Endometrial microvascular endothelial cells (primary cell): ENCODE measurements around the gene KRT15. TPM values are rescaled to one million over a fixed set of nuclear protein-coding genes. Genes with fewer than 3 reads are reported as not detected.

Source experiments
- in situ Hi-C: cut with HindIII; loops from 2 replicates; pipeline ENCODE4 v1.10.0; 2017; ENCODE audit warnings: low sequenced_read_pairs, low pct_unique_long_range_greater_than_20kb; ENCODE audit errors: inconsistent ontology term
- total RNA-seq: library from RNA; depleted of rRNA; stranded (reverse); fragments of >200 nt; gene quantifications from one replicate; pipeline ENCODE4 v1.2.3, GENCODE V29; 2015; ENCODE audit errors: inconsistent ontology term

The KRT15 gene
- total RNA-seq, 1 donor from 2014 or later = 14.1 TPM

GRCh38 chr17:41466988-41467387 lies 51.7 kb downstream of the KRT15 start, which contains the start of gene KRT32:
Gene KRT32, minus strand, starts transcription at chr17:41467386. Its CDS starts 61 bp downstream, at chr17:41467325.
- in situ Hi-C loops = no loop called here

- in situ Hi-C loops = no loop called here
These were observed 54.0 kb downstream of the KRT15 start for GRCh38 chr17:41464682-41465081.

- in situ Hi-C loops = no loop called here
These were observed 54.5 kb downstream of the KRT15 start for GRCh38 chr17:41464173-41464572.

GRCh38 chr17:41463746-41464145 lies 54.9 kb downstream of the KRT15 start:
- in situ Hi-C loops = no loop called here

Other genes with a start within 250 kb of the KRT15 start
- not detected for gene KRTAP9-7, start 243.2 kb downstream of the KRT15 start, total RNA-seq
- not detected for gene KRTAP29-1, start 216.0 kb downstream of the KRT15 start, total RNA-seq
- gene KRTAP16-1, start 209.6 kb downstream of the KRT15 start, total RNA-seq = not detected
- not detected for gene KRTAP17-1, start 203.2 kb downstream of the KRT15 start, total RNA-seq
- not detected for gene KRT33A, start 168.1 kb downstream of the KRT15 start, total RNA-seq
- gene KRT33B, start 149.1 kb downstream of the KRT15 start, total RNA-seq = not detected
- not detected for gene KRT34, start 136.6 kb downstream of the KRT15 start, total RNA-seq
- not detected for gene KRT31, start 121.3 kb downstream of the KRT15 start, total RNA-seq
- not detected for gene KRT37, start 94.3 kb downstream of the KRT15 start, total RNA-seq
- gene KRT38, start 77.9 kb downstream of the KRT15 start, total RNA-seq = not detected
- not detected for gene KRT32, start 51.5 kb downstream of the KRT15 start, total RNA-seq
- not detected for gene KRT35, start 37.7 kb downstream of the KRT15 start, total RNA-seq
- gene KRT36, start 29.0 kb downstream of the KRT15 start, total RNA-seq = not detected
- not detected for gene KRT13, start 13.3 kb downstream of the KRT15 start, total RNA-seq
- 101 TPM for gene KRT19, start 9.4 kb upstream of the KRT15 start, total RNA-seq
- not detected for gene KRT9, start 53.2 kb upstream of the KRT15 start, total RNA-seq
- not detected for gene KRT14, start 68.0 kb upstream of the KRT15 start, total RNA-seq
- gene KRT16, start 93.9 kb upstream of the KRT15 start, total RNA-seq = not detected
- gene KRT17, start 105.7 kb upstream of the KRT15 start, total RNA-seq = not detected
- gene EIF1, start 170.0 kb upstream of the KRT15 start, total RNA-seq = 111 TPM
- gene GAST, start 193.4 kb upstream of the KRT15 start, total RNA-seq = not detected
- under 0.01 TPM for gene HAP1, start 215.8 kb upstream of the KRT15 start, total RNA-seq